Stimulated activated CD8-positive, alpha-beta memory T cell treated with anti-CD3 and anti-CD28 coated beads, Interleukin-4, amount 100 ng/mL, for 48 hours (primary cell): ENCODE measurements around the gene RYK.
"Not testable (repeated sequence)": the region's sequence is repeated elsewhere in the genome, so short reads cannot be mapped to it uniquely, and the experiment has no call there.

Experiments used
- DNase-seq: peaks from one replicate; pipeline ENCODE4 v3.0.0-alpha.2; 2020

The RYK gene

DNA sequence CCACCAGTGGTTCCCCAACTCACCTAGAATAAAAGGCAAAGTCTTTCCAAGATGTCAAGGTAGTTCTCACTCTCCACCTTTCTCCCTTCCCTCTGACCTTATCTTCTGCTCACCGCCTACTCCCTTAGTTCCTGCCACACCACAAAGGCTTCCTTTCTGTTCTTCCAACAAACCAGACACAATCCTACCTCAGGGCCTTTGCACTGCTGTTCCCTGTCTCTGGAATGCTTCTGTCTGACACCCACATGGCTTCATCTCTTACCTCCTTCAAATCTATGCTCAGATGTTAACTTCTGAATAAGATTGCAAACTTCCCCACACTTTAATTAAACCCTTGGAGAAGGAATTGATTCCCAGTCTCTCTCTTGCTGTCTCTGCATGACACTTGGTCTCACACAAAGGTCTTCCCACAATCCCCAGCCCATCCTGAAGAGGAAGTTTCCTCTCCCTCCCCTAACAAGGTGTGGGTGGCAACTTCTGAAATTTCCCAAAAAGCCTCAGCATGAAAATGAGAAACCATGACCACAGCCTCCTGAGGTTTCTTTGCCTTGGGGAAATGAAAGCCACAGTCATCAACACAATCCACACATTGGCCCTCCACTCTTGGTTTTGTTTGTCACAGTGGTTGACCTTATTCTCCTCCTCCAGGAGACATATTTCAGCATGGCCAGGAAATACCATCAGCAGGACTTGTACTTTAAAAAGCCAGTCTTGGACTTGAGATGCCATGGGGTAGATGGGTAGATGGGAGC, 3.0 kb upstream of the RYK start:
- DNase-seq = no peak

DNA sequence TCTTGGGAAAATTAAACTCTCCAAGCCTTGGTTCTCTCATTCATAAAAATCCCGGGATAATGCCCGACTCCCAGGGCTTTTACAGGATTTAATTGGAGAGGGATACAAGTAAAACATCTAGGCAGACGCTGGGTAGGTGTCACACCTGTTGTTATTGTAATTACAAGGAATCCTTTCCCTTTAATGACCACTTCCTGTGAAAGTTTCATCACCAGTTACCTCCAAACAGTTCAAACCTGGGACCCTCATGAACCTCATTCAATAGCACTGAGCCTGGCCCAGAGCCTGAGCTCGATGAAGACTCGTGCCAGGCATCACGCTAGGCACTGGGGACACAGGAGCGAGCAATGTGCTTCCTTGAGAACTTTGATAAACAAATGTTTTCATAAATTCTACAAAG, 2.1 kb upstream of the RYK start:
- DNase-seq = no peak

DNA sequence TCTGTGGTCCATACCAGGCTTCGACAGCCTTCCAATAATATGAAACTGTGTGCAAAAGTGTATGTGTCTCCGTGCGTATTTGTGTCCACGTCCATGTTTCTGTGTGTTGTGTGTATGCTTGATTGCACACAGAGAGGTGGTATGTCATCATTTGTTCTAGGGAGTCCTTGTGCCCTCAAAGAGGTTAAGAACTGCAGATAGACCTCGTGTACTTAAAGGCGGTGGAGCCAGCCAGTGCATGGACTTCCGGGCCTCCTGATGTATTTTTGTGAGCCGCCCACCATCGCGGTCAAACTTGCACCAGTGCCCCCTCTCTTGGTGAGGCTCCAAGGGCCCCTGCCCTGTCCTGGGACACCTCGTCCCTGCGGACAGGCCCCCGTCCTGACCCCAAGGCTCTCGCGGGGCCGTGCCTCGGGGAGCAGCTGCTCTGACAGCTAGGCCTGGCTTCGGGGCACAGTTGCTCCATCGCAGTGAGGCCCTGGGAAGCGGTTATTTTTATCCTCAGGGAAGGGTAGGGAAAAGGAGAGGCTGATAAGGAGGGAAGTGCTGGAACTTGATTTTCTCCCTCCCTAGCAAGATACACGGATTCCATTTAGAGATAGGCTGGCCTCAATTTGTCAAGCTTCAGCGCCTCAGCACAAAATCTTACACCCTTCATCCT, 1.2 kb upstream of the RYK start:
- no peak for DNase-seq

DNA sequence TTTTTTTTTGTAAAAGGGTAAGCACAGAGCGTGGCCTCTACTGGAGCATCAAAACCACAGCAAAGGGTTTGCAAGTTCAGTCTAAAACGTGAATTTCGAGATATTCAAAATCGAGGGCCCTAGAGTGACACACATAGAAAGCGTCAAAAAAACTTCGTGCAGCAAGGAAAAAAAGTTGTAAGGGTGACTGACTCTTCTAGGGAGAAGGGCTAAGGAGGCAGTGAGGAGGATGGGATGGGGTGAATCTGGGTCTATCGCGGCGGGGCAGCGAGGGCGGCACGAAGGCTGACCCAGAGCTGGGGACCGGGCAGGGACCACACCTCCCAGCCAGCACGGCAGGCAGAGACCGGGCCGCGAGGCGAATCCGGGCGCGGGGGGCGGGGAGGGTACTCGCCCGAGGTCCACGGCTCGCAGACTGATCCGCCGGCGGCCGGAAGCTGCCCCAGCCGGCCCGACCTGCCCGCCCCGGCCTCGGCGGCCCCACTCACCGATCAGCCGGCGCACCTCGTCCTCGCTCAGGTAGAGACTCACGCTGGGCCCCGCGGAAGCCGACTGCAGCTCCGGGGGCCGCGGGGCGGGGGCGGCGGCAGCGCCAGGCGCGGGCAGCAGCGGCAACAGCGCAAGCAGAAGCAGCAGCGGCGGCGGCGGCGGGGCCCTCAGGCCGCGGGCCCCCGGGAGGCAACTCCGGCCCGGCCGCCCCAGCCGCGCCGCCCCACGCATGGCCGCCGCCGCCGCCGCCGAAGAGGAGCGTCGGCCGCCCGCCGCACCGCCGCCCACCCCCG, 533 bp downstream of the RYK start:
- peak; percentile 65 for DNase-seq

DNA sequence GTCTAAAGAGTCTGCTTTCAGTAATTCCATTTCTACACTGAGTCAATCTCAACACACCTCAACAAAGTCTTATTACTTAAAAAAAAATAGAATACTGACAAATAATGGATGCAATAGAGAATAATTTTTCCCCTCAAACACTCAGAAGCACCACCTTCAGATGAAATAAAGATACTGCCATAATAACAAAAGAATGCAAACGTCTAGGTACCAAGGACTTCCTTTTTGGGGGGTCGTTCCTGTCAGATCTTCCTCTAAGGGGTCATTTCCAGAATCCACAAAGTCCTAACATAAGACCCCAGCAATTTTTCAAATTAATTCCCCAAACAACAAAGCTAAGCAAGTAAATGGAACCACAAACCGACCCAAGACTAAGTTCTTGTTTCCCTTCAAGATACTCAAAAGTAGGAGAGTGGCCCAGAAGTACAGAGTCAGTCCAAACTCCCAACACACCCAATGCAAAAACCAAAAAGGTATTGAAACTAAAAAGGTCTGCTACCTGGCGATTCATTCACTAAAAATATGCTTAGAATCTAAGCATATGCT, 1.3 kb downstream of the RYK start:
- DNase-seq = no peak

DNA sequence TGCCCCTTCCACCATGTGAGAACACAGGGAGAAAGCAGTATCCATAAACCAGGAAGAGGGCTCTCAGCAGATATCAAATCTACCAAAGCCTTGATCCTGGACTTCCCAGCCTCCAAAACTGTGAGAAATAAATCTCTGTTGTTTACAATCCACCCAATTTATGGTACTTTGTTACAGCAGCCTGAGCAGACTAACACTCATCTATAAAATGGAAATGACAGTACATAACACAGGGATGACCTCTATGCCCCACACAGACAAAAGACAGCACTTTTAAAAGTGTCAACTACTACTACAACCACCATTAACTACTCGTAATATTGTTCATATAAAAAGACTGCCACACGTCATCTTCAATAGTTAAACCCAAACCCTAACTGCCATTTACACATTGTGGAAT, 5.7 kb downstream of the RYK start:
- DNase-seq = no peak

DNA sequence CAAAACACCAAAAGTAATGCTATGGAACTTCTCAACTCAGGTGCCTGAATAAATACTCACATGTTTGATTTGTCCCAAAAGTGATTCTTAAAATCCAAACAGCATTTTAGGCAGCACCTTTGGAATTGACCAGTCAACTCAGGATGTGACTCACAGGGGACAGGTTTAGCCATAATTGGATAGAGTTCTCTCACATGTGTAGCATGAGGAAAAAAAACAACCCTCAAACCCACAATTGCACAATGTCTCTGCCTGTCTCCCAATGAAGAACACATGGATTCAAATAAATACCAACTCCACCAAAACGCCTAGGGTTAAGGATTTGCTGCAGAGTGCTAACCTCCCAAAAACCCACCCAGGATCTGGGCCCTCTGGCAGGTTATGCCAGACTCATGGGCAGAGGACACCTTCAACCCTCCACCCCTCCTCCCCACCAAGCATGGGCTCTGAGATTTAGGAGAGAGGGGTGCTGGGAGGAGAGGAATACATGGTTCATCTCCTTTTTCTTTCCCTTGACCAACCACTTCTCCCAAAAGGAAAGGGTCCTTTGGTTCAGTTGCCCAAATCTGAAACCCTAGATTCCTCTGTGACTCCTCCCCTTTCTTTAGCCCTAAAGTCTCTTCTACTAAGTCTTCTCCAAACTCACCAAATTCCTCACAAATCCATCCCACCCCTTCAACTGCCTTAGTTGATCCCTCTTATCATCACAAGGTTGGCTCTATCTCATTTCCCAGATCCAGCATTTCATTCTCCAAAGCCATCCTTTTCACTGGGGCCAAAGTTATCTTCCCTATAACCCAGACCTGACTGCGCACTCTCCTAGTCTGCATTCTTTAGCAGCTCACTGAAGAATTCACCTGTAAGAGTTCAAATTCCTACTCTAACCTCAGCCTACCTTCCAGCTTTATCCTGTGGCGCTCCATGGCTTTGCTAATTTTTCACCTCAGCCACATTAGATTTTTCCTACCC, 7.7 kb downstream of the RYK start:
- DNase-seq = no peak

DNA sequence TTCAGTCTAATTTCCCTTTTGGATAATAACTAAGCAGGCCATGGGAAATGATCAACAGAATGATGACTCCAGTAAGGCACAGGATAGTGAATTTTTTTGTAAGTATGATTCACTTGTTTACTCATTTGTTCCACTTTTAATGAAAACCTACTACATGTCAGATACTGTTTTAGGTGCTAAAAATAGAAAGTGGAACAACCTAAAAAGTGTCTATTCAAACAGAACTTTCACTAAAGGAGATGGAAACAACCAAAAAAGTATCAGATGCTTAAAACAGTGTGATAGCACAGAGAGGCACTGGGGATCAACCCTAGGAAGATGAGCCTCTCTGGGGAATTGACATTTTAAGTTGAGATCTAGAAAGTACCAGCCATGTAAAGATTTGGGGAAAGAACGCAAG, 11.1 kb downstream of the RYK start:
- no peak for DNase-seq

DNA sequence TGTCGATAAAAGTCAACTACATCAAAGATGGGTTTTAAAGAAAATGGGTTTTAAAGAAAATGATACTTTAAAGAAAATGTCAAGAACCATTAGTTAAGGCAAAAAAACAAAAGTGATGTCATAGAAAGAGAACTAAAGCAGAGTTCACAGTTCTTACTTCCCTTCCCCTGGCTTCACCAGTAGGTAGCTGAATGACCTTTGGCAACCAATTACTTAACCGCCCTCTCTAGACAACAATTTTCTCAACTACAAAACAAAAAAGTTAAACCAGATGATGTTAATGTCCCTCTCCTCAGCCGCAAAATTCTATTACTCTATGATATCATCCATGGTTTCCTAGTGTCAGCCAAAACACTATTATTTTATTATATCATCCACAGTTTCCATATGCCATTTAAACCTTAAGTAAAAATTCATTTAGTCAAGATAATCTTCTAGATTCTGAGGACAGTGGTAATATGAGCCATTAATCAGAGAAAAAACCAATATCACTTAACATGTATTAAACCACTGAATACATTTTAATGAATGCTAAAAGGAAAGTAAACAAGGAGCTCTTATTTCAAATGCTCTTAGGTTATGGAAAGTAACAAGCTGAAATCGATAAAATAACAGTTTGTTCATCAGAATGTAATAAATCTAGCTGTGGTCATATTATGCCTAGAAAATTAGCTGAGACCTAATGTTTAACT, 13.1 kb downstream of the RYK start:
- no peak for DNase-seq

DNA sequence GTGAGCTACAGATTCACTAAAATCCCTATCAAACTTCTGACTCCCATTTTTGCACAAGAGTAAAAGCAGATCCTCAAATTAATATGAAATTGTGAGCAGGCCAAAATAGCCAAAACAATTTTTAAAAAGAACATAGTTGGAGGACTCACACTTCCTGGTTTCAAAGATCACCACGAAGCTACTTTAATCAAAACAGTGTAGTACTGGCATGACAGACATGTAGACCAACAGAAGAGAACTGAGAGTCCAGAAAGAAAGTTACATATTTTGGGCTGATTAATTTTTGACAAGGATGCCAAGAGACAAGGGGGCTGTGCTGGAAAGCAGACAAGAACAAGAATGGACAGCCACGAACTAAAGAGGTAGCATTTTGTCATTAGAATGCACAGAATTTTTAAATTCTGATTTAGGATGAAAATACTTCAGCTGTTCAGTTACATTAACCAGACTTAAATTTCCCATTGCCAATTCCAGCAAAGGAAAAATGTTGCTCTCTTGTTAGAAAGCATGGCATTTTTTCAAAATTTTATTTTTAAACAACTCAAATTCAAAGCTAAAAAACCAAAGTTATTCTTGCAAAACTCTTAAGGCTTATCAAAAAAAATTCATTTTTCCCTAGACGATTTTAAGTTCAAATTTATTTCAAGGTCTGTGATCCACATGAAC, 14.0 kb downstream of the RYK start:
- no peak for DNase-seq

DNA sequence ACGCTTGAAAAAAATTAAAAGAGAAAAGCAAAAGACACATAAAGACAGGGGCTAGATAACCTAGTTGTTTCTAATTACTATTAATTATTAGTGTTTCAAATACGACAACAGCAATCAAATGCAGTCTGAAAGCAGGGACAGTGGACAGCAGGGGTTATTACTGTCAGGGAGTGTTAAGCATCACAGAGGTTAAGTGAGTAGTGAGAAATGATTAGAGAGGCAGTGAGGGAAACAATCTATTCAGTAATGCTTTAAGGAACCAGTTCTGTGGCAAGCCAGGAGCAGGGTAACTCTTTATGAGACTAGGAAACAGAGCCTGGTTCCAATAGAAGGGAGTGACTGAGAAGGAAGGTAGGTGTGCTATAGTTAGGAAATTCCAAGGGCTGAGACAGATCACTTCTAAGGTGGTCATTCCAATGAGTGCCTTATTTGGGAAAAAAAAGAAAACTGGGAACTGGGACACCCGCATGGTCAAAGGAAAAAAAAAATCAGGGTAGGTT, 15.0 kb downstream of the RYK start:
- no peak for DNase-seq

DNA sequence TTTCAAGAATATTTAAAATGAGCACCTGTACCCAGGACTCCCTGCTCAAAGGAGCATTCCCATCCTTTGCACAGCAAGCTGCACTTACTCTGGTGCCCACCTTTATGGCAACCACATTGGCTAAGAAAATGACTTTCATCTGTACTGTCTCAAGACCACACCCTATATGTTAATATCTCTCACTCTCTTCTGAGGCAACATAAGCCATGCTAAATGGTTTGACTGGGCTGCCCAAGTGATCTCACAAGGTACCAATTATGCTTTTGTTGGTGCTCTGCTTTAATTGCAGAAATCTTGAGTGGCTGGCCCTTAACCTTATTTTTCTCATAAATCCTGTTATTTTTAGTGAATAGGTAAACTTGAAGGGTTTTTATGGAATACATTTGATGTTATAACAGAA, 17.7 kb downstream of the RYK start:
- DNase-seq = no peak

DNA sequence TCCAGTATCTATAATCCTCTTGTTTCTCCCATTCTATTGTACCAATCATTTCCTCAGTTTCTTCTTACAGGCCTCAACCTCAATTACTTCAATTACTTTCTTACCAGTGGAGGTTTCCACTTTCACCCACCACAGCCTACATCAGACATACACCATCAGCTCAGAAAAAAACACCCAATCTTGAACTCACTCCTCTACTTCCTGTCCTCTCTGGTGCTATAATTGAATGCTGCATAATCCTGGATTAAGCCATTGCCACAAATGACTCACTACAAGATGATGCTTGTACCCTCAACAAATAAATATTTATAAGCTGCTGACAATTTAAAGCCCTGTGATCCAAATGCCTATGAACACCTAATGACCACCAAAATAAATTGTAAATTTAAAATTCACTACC, 18.5 kb downstream of the RYK start:
- DNase-seq = no peak

DNA sequence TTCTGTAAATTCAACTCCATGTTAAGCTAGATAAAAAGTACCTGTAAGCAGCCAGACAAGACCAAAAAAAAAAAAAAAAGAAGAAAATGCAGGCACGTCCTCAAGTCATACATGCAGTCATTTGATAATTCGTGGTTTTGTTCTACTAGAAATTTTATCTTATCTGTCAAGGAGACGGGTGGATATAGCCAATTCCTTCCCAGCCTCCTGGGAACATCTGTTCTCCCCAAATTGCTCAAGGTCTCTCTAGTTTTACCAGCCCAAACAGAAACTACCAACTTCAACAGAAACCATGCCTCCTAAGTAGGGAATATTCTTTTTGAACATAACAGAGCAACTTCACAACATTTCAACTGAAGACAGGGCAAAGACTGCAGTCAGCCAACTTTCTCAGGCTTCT, 19.5 kb downstream of the RYK start:
- DNase-seq = no peak

DNA sequence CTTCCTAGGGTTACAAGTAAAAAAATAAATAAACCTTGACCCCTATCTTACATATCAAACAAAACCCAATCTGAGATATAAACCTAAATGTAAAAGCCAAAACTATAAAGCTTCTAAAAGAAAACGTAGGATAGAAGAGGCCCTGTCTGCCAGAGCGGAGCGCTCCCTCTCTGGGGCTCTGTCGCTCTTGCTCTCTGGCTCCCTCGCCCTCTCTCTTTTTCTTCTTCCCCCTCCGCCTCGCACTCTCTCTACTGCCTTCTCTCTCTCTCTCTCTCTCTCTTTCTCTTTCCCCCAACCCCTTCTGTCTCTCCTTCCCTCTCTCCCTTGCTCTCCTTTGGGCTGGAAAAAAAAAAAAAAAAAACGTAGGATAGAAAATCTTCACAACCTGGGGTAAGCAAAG, 21.6 kb downstream of the RYK start:
- no peak for DNase-seq

DNA sequence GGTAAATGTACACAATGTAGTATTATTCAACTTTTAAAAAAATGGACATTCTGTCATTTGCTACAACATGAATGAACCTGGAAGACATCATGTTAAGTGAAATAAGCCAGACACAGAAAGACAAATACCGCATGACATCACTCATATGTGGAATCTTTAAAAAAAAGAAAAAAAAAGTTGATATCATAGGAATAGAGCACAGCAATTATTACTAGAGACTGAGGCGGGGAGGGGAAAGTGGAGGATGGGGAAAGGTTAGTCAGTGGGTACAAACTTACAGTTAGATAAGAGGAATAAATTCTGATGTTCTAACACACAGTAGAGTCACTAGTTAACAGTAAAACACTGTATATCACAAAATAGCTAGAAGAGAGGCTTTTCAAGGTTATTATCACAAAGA, 22.2 kb downstream of the RYK start:
- DNase-seq = no peak

DNA sequence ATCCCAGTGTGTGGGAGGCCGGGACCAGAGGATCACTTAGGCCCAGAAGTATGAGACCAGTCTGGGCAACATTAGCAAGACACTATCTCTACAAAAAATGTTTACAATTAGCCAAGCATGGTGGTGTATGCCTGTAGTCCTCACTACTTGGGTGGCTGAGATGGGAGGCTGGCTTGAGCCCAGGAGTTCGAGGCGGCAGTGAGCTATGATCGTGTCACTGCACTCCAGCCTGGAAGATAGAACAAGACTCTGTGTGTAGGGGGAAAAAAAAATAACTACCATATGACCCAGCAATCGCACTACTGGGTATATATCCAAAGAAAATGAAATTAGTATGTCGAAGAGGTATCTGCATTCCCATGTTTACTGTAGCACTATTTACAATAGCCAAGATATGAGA, 22.6 kb downstream of the RYK start:
- no peak for DNase-seq

DNA sequence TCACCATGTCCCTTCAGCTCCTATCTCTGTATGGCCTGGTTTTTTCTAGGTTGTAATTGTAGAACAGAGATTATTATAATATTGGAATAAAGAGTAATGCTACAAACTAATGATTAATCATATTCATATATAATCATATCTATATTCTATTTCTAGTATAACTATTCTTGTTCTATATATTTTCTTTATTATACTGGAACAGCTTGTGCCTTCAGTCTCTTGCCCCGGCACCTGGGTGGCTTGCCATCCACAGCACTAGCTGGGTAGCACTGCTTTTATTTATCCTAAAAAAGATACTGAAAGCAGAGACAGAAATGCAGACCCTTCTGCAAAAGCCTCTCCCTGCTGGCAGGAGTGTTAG, 25.9 kb downstream of the RYK start:
- not testable (repeated sequence) for DNase-seq

DNA sequence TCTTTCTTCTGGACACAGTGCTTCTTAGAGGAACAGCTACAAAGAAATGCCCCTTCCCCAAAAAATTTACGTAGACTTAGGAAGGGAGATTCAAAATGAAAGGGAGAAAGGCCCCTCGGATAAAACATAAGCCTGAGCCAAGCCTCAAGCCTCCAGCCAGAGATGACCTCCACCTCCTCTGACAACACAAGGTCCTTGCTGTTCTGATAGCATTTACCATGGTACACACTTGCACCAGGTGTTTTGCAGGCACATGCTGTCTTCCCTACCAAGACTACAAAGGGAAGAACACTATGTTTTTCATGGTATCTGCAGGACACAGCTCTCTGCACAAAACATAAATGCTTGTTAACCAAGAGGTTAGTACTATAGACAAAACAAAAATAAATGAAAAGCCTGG, 27.8 kb downstream of the RYK start:
- no peak for DNase-seq

DNA sequence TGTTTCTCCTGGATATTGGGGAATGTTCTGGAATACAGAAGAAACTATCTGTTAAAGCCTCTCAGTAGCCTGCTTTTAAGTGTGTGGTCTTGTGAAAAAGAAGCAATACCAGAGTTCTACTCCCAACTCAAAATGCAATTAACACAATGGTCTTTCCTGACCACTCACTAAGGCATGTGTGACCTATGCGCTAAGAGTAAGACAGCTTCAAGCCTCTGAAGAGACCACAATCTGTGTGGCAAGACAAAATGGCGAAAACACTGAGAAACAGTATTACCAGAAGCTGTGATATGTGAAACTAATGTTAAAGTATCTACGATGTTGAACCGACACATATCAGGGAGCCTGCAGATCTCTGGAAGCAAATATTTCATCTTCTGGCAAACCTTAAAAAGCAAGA, 33.8 kb downstream of the RYK start:
- no peak for DNase-seq

DNA sequence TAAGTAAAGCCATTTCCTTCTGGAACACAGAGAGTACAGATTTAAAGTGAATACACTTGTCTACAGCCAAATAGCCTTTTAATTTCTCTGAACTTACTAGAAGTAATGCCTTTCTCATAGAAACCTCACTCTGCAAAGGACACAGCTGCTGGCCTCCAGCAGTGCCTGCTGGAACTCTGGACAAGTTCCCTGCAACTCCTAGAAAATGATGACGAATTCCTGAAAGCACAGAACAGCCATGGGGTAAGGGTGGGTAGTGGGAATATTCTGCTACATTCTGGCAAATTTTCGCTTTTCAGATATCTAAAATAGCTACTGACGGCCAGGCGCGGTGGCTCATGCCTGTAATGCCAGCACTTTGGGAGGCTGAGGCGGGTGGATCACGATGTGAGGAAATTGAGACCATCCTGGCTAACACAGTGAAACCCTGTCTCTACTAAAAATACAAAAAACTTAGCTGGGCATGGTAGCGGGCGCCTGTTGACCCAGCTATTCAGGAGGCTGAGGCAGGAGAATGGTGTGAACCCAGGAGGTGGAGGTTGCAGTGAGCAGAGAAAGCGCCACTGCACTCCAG, 34.4 kb downstream of the RYK start:
- DNase-seq = no peak
